Stomach (tissue), 4 donors: ENCODE results near the gene MRE11.

Experiments used
- CTCF ChIP-seq, 7 experiments: fragments of 450-650 bp in 4 of 7; fragments of 200-600 bp in 3 of 7; sonication (generic) in 3 of 7; IDR thresholded peaks; one replicate each; pipeline ENCODE4 v1.5.1; 2016 to 2019; ENCODE audit warnings: antibody characterized with exemption in 7 of 7, control low read depth in 2 of 7, mild to moderate bottlenecking in 1 of 7
- POLR2A ChIP-seq, 4 donors: fragments of 450-650 bp; IDR thresholded peaks; one replicate each; pipeline ENCODE4 v1.6.1; 2016; ENCODE audit warnings: antibody characterized with exemption in 4 of 4, control low read depth in 2 of 4, mild to moderate bottlenecking in 1 of 4, moderate library complexity in 1 of 4

GRCh38 chr11:94516725-94517124, 23.1 kb upstream of the MRE11 start:
- TF ChIP-seq CTCF (IDR thresholded peaks at IDR 0.05) (no peak), POLR2A (IDR thresholded peaks at IDR 0.05) (no peak)
